ENCODE results near the gene IGSF23.

DNA sequence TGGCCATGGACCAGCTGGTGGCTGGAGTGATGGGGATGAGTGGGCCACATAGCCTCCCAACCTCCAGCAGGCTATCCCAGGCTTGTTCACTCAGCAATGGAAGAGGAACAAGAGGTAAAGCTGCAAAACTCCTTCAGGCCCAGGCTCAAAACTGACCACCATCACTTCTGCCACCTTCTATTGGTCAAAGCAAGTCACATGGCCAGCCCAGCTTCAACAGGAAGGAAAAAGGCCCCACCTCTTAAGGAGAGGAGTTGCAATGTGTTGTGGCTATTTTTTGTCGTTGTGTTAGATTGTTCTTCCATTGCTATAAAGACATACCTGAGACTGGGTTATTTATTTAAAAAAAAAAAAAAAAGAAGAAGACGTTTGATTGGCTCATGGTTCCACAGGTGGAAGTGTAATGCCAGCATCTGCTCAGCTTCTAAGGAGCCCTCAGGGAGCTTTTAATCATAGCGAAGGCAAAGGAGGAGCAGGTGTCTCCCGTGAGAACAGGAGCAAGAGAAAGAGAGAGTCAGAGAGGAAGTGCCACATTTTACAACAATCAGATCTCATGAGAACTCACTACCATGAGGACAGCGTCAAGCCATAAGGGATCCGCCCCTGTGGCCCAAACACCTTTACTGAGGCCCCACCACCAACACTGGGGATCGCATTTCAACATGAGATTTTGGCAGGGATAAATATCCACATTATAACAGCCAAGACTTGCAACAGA lies 5.4 kb downstream of the IGSF23 start:
- TF ChIP-seq, protein P1, sequence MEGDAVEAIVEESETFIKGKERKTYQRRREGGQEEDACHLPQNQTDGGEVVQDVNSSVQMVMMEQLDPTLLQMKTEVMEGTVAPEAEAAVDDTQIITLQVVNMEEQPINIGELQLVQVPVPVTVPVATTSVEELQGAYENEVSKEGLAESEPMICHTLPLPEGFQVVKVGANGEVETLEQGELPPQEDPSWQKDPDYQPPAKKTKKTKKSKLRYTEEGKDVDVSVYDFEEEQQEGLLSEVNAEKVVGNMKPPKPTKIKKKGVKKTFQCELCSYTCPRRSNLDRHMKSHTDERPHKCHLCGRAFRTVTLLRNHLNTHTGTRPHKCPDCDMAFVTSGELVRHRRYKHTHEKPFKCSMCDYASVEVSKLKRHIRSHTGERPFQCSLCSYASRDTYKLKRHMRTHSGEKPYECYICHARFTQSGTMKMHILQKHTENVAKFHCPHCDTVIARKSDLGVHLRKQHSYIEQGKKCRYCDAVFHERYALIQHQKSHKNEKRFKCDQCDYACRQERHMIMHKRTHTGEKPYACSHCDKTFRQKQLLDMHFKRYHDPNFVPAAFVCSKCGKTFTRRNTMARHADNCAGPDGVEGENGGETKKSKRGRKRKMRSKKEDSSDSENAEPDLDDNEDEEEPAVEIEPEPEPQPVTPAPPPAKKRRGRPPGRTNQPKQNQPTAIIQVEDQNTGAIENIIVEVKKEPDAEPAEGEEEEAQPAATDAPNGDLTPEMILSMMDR (IDR thresholded peaks at IDR 0.05), result no peak
- TF ChIP-seq POLR2A (IDR thresholded peaks at IDR 0.05), result no peak

Measured in ovary (tissue), 3 donors.